Panc1 (cell line): ENCODE data around the gene SEC22A. TPM values are rescaled to one million over a fixed set of nuclear protein-coding genes. Genes with fewer than 3 reads are reported as not detected.

Experiments used
- ATAC-seq: fragments of 200-7000 bp; cut with Tn5 transposase; 2 replicates; pipeline ENCODE4 v1.9.1; 2020; ENCODE audit warnings: mild to moderate bottlenecking, moderate library complexity
- BruUV-seq: library from RNA; stranded (reverse); fragments of 400-500 nt; replicated peaks from 2 replicates; lab custom pipeline; 2021; lab: Mats Ljungman, UMichigan
- CTCF ChIA-PET: fragments of 300-600 bp; sonication (Branson Sonifier 250); formaldehyde crosslinking; loops from one replicate; lab custom pipeline; 2022; ENCODE audit warnings: antibody characterized with exemption; lab: Charles Lee
- POLR2A ChIA-PET: fragments of 300-600 bp; sonication (Branson Sonifier 250); formaldehyde crosslinking; loops from one replicate; lab custom pipeline; 2022; ENCODE audit warnings: antibody characterized with exemption; lab: Charles Lee
- DNase-seq: peaks from one replicate; pipeline ENCODE4 v3.0.0-alpha.2; 2010; ENCODE audit warnings: low read depth, low spot score
- H3K27ac ChIP-seq: 2 replicates; pipeline ENCODE4 v1.5.1; 2011; ENCODE audit warnings: mild to moderate bottlenecking, low read length, inconsistent platforms
- H3K27me3 ChIP-seq: fragments of 200-500 bp; sonication (Bioruptor generic); 2 replicates; pipeline ENCODE4 v1.6.0; 2014; ENCODE audit warnings: low read length, inconsistent platforms; ENCODE audit not compliant: control insufficient read depth, insufficient read depth
- H3K36me3 ChIP-seq: fragments of 200-500 bp; sonication (Bioruptor generic); 2 replicates; pipeline ENCODE4 v1.5.1; 2014; ENCODE audit warnings: inconsistent platforms, mild to moderate bottlenecking, low read length, moderate library complexity; ENCODE audit not compliant: control insufficient read depth, insufficient read depth
- H3K4me1 ChIP-seq: 2 replicates; pipeline ENCODE4 v1.5.1; 2011; ENCODE audit warnings: inconsistent platforms, mild to moderate bottlenecking, low read length, moderate library complexity; ENCODE audit not compliant: control insufficient read depth, insufficient read depth
- H3K4me3 ChIP-seq, 2 experiments: 2 replicates each; pipeline ENCODE4 v1.5.1; 2011 to 2012; ENCODE audit warnings: low read depth in 2 of 2, low read length in 2 of 2, mild to moderate bottlenecking in 2 of 2, inconsistent platforms in 1 of 2, moderate library complexity in 1 of 2
- H3K9me3 ChIP-seq: fragments of 200-500 bp; sonication (Bioruptor generic); 2 replicates; pipeline ENCODE4 v1.5.1; 2014; ENCODE audit warnings: low read depth, mild to moderate bottlenecking, inconsistent platforms, low read length, moderate library complexity; ENCODE audit not compliant: control insufficient read depth, insufficient read depth
- CTCF ChIP-seq: fragments of 450-650 bp; IDR thresholded peaks from 2 replicates; pipeline ENCODE4 v1.5.1; 2017; ENCODE audit warnings: mild to moderate bottlenecking
- POLR2AphosphoS5 ChIP-seq: IDR thresholded peaks from 2 replicates; pipeline ENCODE4 v1.6.1; 2012; ENCODE audit warnings: mild to moderate bottlenecking, low read depth, low read length, moderate library complexity
- REST ChIP-seq, 2 experiments: IDR thresholded peaks; 2 replicates each; pipeline ENCODE4 v1.6.1; 2011 to 2012; ENCODE audit warnings: low read depth in 2 of 2, control low read depth in 1 of 2, low read length in 1 of 2, mild to moderate bottlenecking in 1 of 2, moderate library complexity in 1 of 2; ENCODE audit not compliant: insufficient read depth in 1 of 2
- SIN3A ChIP-seq: IDR thresholded peaks from 2 replicates; pipeline ENCODE4 v1.6.1; 2012; ENCODE audit warnings: low read depth, mild to moderate bottlenecking, low read length, moderate library complexity, borderline replicate concordance; ENCODE audit not compliant: insufficient read depth
- TCF7L2 ChIP-seq: IDR thresholded peaks from 2 replicates; pipeline ENCODE4 v1.6.1; 2011; ENCODE audit warnings: mild to moderate bottlenecking, low read depth, low read length, inconsistent platforms
- in situ Hi-C: cut with HindIII; loops from 2 replicates; pipeline ENCODE4 v1.10.0; 2016; ENCODE audit warnings: low sequenced_read_pairs, low pct_unique_long_range_greater_than_20kb
- intact Hi-C: fragments of 100-400 bp; cut with micrococcal nuclease; formaldehyde crosslinking; loops from one replicate; pipeline ENCODE4 v1.10.0; 2022; ENCODE audit not compliant: unreplicated experiment
- total RNA-seq: library from RNA; stranded (reverse); gene quantifications from one replicate; pipeline ENCODE4 v1.2.1, GENCODE V29; 2021; ENCODE audit not compliant: unreplicated experiment

The SEC22A gene
- total RNA-seq, 1 experiment from 2014 or later: 22.7 TPM

GRCh38 chr3:123244128-123244527, 42.4 kb downstream of the SEC22A start:
- no peak for ATAC-seq
- Histone ChIP-seq H3K27ac (no peak overlapping the region), H3K4me3 (no peak overlapping the region), H3K9me3 (no peaks in the 10 kb centered on the region), H3K36me3 (0 out of 2 replicates have a peak, but pooled peaks cover 3% of the 10 kb centered on the region), H3K4me1 (no peaks in the 10 kb centered on the region), H3K27me3 (no peaks in the 10 kb centered on the region)
- TF ChIP-seq TCF7L2 (no peak), POLR2AphosphoS5 (no peak), CTCF (no peak), REST (IDR thresholded peaks at IDR 0.05; ENCODE audit: insufficient read depth in 1 of 2, low read depth in 2 of 2, low read length in 1 of 2) (no peak), SIN3A (no peak)
- no peak for DNase-seq
- ChIA-PET POLR2A (no interaction called here), CTCF (no interaction called here)
- intact Hi-C loops: no loop called here
- in situ Hi-C loops: no loop called here
- BruUV-seq: no TSS peak

- in situ Hi-C loops: no loop called here
- no peak for TF ChIP-seq POLR2AphosphoS5
- no peak for TF ChIP-seq SIN3A
- no peak for TF ChIP-seq TCF7L2
- TF ChIP-seq REST (IDR thresholded peaks at IDR 0.05; ENCODE audit: insufficient read depth in 1 of 2, low read depth in 2 of 2, low read length in 1 of 2): no peak
- TF ChIP-seq CTCF: no peak
- CTCF ChIA-PET: interaction anchor here (0.7 kb wide), 1 partner anchor 298 kb away, joined by 3 read pairs; no protein-coding TSS in a partner anchor
- DNase-seq: no peak
- Histone ChIP-seq H3K36me3 (0 out of 2 replicates have a peak, but pooled peaks cover 3% of the 10 kb centered on the region), H3K4me3 (no peak overlapping the region), H3K9me3 (no peaks in the 10 kb centered on the region), H3K27me3 (no peaks in the 10 kb centered on the region), H3K4me1 (no peaks in the 10 kb centered on the region), H3K27ac (no peak overlapping the region)
- no peak for ATAC-seq
- POLR2A ChIA-PET: no interaction called here
- intact Hi-C loops: no loop called here
- no TSS peak for BruUV-seq
Observed at GRCh38 chr3:123246866-123247265, 45.1 kb downstream of the SEC22A start.
